Sigmoid colon (tissue), 3 donors: ENCODE measurements around the gene SLC35A1.

ENCODE experiments used
- POLR2A ChIP-seq, 2 donors: fragments of 450-650 bp; IDR thresholded peaks; one replicate each; pipeline ENCODE4 v1.6.1; 2016; ENCODE audit warnings: antibody characterized with exemption in 2 of 2, mild to moderate bottlenecking in 2 of 2, moderate library complexity in 2 of 2
- TF ChIP-seq, protein P1 (sequence below), 4 experiments: fragments of 450-650 bp in 3 of 4; fragments of 200-600 bp in 1 of 4; IDR thresholded peaks; one replicate each; pipeline ENCODE4 v1.5.1; 2016 to 2019; ENCODE audit warnings: antibody characterized with exemption in 4 of 4, mild to moderate bottlenecking in 3 of 4, moderate library complexity in 2 of 4

DNA sequence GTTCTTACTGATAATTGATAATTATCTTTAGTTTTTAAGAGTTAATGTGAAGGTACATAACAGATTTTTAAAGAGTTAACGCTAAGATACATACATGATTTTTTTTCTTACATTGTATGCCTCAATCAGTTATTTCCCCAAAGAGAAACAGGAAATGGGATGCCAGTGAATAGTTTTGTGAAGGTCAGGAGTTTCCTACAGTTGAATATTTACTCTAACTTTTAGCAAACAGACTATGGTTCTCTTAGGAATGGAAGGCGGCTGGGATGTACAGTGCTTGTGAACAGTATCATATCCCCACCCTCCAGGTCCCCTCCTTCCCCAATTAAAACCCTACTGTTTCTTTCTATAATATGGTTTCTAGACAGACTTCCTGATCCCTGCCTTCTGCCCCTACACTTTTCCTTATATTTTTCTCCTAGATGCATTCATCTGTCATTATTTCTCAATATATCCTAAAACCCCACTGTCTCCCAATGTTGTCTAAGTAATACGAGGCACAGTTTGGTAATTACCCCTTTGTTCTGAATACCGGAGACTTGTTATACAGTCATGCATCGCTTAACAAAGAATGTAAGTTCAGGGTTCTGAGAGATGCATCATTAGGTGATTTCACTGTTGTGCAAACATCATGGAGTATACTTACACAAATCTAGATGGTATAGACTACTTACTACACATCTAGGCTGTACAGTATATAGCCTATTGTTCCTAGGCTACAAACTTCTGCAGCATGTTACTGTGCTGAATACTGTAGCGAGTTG, 29.2 kb downstream of the SLC35A1 start:
- TF ChIP-seq, protein P1, sequence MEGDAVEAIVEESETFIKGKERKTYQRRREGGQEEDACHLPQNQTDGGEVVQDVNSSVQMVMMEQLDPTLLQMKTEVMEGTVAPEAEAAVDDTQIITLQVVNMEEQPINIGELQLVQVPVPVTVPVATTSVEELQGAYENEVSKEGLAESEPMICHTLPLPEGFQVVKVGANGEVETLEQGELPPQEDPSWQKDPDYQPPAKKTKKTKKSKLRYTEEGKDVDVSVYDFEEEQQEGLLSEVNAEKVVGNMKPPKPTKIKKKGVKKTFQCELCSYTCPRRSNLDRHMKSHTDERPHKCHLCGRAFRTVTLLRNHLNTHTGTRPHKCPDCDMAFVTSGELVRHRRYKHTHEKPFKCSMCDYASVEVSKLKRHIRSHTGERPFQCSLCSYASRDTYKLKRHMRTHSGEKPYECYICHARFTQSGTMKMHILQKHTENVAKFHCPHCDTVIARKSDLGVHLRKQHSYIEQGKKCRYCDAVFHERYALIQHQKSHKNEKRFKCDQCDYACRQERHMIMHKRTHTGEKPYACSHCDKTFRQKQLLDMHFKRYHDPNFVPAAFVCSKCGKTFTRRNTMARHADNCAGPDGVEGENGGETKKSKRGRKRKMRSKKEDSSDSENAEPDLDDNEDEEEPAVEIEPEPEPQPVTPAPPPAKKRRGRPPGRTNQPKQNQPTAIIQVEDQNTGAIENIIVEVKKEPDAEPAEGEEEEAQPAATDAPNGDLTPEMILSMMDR (IDR thresholded peaks at IDR 0.05) = no peak
- TF ChIP-seq POLR2A (IDR thresholded peaks at IDR 0.05) = no peak
